Ureter (tissue), 1 donor: ENCODE measurements around the gene VAX1. TPM values are rescaled to one million over a fixed set of nuclear protein-coding genes. Genes with fewer than 3 reads are reported as not detected.

Experiments used
- total RNA-seq: library from RNA; stranded (reverse); gene quantifications from one replicate; pipeline ENCODE4 v1.2.4, GENCODE V29; 2023
- donor health status: DM: yes; HTN: yes; CAD: no.

VAX1 gene
- total RNA-seq, 1 donor from 2014 or later, result not detected

Other genes with a start within 250 kb of the VAX1 start
- 17.1 TPM for gene SHTN1, start 133.1 kb downstream of the VAX1 start, total RNA-seq
- not detected for gene KCNK18, start 59.2 kb upstream of the VAX1 start, total RNA-seq
- gene SLC18A2, start 102.8 kb upstream of the VAX1 start, total RNA-seq, result 2.1 TPM
- gene PDZD8, start 237.2 kb upstream of the VAX1 start, total RNA-seq, result 40.8 TPM